CD8-positive, alpha-beta memory T cell (primary cell): Measurements from ENCODE around the gene SYT2. TPM values are rescaled to one million over a fixed set of nuclear protein-coding genes. Genes with fewer than 3 reads are reported as not detected.

ENCODE experiments used
- CTCF ChIA-PET: fragments of 350-600 bp; sonication (Branson Sonifier 250); formaldehyde crosslinking; loops from one replicate; lab custom pipeline; 2021; ENCODE audit warnings: antibody characterized with exemption; lab: Charles Lee
- POLR2A ChIA-PET: fragments of 350-600 bp; sonication (Branson Sonifier 250); formaldehyde crosslinking; loops from one replicate; lab custom pipeline; 2021; ENCODE audit warnings: antibody characterized with exemption; lab: Charles Lee
- DNase-seq, 5 donors: peaks; one replicate each; pipeline versions ENCODE4 v3.0.0 to v3.0.0-alpha.2; 2020 to 2022; ENCODE audit warnings: mixed read lengths in 1 of 5
- H3K27ac ChIP-seq: one replicate; pipeline ENCODE4 v1.7.0; 2013; ENCODE audit warnings: low read depth, mild to moderate bottlenecking, low read length, moderate library complexity
- H3K27me3 ChIP-seq: 2 replicates; pipeline ENCODE4 v1.7.0; 2013; ENCODE audit warnings: low read length, mild to moderate bottlenecking; ENCODE audit not compliant: insufficient read depth, poor library complexity, severe bottlenecking
- H3K36me3 ChIP-seq: 2 replicates; pipeline ENCODE4 v1.7.0; 2013; ENCODE audit warnings: mild to moderate bottlenecking, low read length, moderate library complexity; ENCODE audit not compliant: insufficient read depth
- H3K4me1 ChIP-seq: 2 replicates; pipeline ENCODE4 v1.7.0; 2013; ENCODE audit warnings: mild to moderate bottlenecking, low read length, moderate library complexity; ENCODE audit not compliant: insufficient read depth
- H3K4me3 ChIP-seq: 2 replicates; pipeline ENCODE4 v1.7.0; 2013; ENCODE audit warnings: mild to moderate bottlenecking, low read length
- H3K9me3 ChIP-seq: 2 replicates; pipeline ENCODE4 v1.7.0; 2013; ENCODE audit warnings: mild to moderate bottlenecking, low read length
- H3K27ac Mint-ChIP-seq, 8 donors: one replicate each; pipeline ENCODE4 v1.8.0; 2020 to 2021; ENCODE audit warnings: mixed read lengths in 8 of 8, mild to moderate bottlenecking in 6 of 8, inconsistent platforms in 3 of 8, moderate library complexity in 3 of 8
- H3K27me3 Mint-ChIP-seq, 2 donors: one replicate each; pipeline ENCODE4 v1.8.0; 2020 to 2021; ENCODE audit warnings: mixed read lengths in 2 of 2, mild to moderate bottlenecking in 1 of 2, moderate library complexity in 1 of 2
- H3K36me3 Mint-ChIP-seq, 3 donors: one replicate each; pipeline ENCODE4 v1.8.0; 2020 to 2021; ENCODE audit warnings: mixed read lengths in 3 of 3, inconsistent platforms in 1 of 3, mild to moderate bottlenecking in 1 of 3
- H3K4me1 Mint-ChIP-seq, 3 donors: one replicate each; pipeline ENCODE4 v1.8.0; 2020 to 2021; ENCODE audit warnings: mixed read lengths in 3 of 3, inconsistent platforms in 1 of 3, mild to moderate bottlenecking in 1 of 3
- H3K4me3 Mint-ChIP-seq, 7 donors: one replicate each; pipeline ENCODE4 v1.8.0; 2020 to 2021; ENCODE audit warnings: mixed read lengths in 7 of 7, mild to moderate bottlenecking in 6 of 7, moderate library complexity in 4 of 7, inconsistent platforms in 2 of 7
- H3K9me3 Mint-ChIP-seq, 5 donors: one replicate each; pipeline ENCODE4 v1.8.0; 2020 to 2022; ENCODE audit warnings: mixed read lengths in 5 of 5, mild to moderate bottlenecking in 3 of 5, moderate library complexity in 2 of 5, inconsistent platforms in 1 of 5
- polyA plus RNA-seq: library from polyadenylated mRNA; unstranded; fragments of 300-500 nt; fragmentation: Illumina TruSeq; gene quantifications from one replicate; pipeline ENCODE4 v1.2.3, GENCODE V29; 2021
- total RNA-seq, 2 experiments: library from RNA; stranded (reverse); gene quantifications; one replicate each; pipeline ENCODE4 v1.2.3, GENCODE V29; 2021

SYT2 gene
- total and polyA plus RNA-seq, 3 experiments from 2014 or later, result not detected

DNA sequence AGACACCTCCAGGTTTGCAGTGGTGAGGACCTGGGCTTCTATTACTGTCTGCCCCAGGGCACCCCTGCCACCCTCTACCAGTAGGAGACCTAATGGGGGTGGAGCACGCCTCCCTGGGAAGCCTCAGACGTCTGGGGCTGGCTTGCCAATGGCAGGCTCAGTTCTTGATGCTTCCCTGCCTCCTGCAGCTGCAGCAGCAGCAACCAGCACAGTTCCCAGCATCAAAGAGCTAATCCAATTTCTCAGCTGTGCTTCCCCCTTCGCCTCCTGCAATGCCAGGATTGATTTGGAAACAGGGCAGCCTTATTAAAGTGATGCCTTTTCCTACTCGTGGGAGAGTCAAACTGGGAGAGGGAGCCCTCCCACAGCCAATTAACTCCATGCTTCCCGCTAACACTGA, 8.2 kb downstream of the SYT2 start:
- H3K27me3 Mint-ChIP-seq, result peaks cover 23 to 58% of the 10 kb centered on the region in 2 donors
- no peaks in the 10 kb centered on the region for H3K4me1 Mint-ChIP-seq
- POLR2A ChIA-PET, result no interaction called here
- Histone ChIP-seq H3K36me3 (no peaks in the 10 kb centered on the region), H3K27ac (no peak overlapping the region), H3K9me3 (no peaks in the 10 kb centered on the region), H3K27me3 (peaks cover 11% of the 10 kb centered on the region), H3K4me3 (no peak overlapping the region), H3K4me1 (no peaks in the 10 kb centered on the region)
- no peak for DNase-seq
- H3K36me3 Mint-ChIP-seq, result no peaks in the 10 kb centered on the region
- no peaks in the 10 kb centered on the region for H3K9me3 Mint-ChIP-seq
- H3K27ac Mint-ChIP-seq, result no peak overlapping the region
- no peak overlapping the region for H3K4me3 Mint-ChIP-seq
- CTCF ChIA-PET, result no interaction called here

DNA sequence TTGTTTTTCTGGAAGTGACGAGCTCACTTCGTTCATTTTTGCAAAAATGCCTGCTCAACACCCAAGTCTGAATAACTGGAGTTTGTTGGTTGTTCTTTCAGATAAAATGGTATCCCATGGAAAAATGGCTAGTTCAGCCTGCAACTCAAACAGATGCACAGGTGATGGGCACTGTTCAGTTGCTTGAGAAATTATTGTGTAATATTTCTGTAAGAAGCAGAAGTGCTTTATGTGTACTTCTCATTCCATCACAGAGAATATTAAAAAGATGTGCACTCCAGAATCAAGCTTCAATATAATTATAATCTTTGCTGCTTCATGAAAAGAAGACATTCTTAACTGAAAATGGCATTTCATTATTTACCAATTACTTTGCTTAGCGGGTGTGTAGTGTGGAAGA, 9.1 kb downstream of the SYT2 start:
- no peaks in the 10 kb centered on the region for H3K4me1 ChIP-seq
- peaks cover 11% of the 10 kb centered on the region for H3K27me3 ChIP-seq
- no peak for DNase-seq
- H3K4me3 Mint-ChIP-seq, result no peak overlapping the region
- H3K27ac Mint-ChIP-seq, result no peak overlapping the region
- ChIA-PET CTCF (interaction anchor here (1.8 kb wide), 1 partner anchor 19 kb away, joined by 6 read pairs; no protein-coding TSS in a partner anchor), POLR2A (no interaction called here)
- no peaks in the 10 kb centered on the region for H3K36me3 Mint-ChIP-seq
- no peaks in the 10 kb centered on the region for H3K4me1 Mint-ChIP-seq
- H3K27ac ChIP-seq, result no peak overlapping the region
- no peaks in the 10 kb centered on the region for H3K9me3 Mint-ChIP-seq
- no peak overlapping the region for H3K4me3 ChIP-seq
- no peaks in the 10 kb centered on the region for H3K36me3 ChIP-seq
- H3K27me3 Mint-ChIP-seq, result peaks cover 25 to 58% of the 10 kb centered on the region in 2 donors
- H3K9me3 ChIP-seq, result no peaks in the 10 kb centered on the region

DNA sequence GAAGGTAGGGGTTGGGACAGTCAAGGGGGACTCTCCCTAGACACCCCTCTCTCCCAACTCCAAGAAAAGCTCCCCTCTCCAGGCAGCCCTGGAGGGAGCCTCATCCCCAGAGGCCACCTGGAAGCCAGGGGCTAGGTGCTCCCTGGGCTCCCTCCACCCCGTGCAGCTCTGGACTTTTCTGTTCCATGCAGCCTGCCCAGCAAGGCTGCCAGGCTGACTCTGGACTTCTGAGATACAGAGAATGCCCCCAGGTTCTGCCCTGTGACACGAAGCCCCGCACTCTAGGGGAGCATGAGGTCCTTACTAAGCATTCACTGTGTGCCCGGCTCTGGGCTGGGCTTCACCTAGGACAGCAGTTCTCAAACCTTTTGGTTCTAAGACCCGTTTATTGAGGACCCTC, 10.2 kb downstream of the SYT2 start:
- CTCF ChIA-PET, result interaction anchor here (1.5 to 1.8 kb wide), 2 partner anchors 12 to 20 kb away, joined by 3 to 6 read pairs; no protein-coding TSS in a partner anchor
- Histone ChIP-seq H3K36me3 (no peaks in the 10 kb centered on the region), H3K4me1 (no peaks in the 10 kb centered on the region), H3K27me3 (peaks cover 16% of the 10 kb centered on the region), H3K9me3 (no peaks in the 10 kb centered on the region), H3K27ac (no peak overlapping the region), H3K4me3 (no peak overlapping the region)
- H3K27ac Mint-ChIP-seq, result no peak overlapping the region
- H3K4me1 Mint-ChIP-seq, result no peaks in the 10 kb centered on the region
- H3K4me3 Mint-ChIP-seq, result no peak overlapping the region
- POLR2A ChIA-PET, result no interaction called here
- H3K9me3 Mint-ChIP-seq, result no peaks in the 10 kb centered on the region
- H3K27me3 Mint-ChIP-seq, result peaks cover 22 to 64% of the 10 kb centered on the region in 2 donors
- DNase-seq, result no peak
- H3K36me3 Mint-ChIP-seq, result no peaks in the 10 kb centered on the region

DNA sequence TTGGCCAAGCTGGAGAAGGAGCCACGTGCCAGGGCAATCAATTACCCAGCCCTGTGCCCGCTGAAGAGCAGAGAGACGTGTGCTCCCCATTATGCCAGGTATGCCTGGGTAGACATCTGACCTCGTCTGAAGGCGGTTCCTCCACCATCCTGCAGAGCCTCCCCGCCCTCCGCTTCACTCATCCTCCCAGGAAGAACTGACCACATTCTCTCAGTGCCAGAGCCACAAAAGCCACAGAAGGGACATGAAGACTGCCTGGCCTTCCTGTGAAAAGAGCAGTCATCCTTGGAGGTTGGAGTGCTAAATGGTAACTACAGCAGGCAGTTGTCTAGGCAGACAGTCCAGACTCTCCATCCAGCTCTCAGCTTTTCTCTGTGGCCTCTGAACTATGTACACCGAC, 12.0 kb downstream of the SYT2 start:
- Mint-ChIP-seq H3K27ac (no peak overlapping the region), H3K36me3 (no peaks in the 10 kb centered on the region), H3K27me3 (peaks cover 15 to 59% of the 10 kb centered on the region in 2 donors), H3K4me3 (no peak overlapping the region), H3K9me3 (peaks cover 0 to 2% (median 0%) of the 10 kb centered on the region in 5 donors), H3K4me1 (no peaks in the 10 kb centered on the region)
- Histone ChIP-seq H3K9me3 (no peaks in the 10 kb centered on the region), H3K4me3 (no peak overlapping the region), H3K27ac (no peak overlapping the region), H3K27me3 (peaks cover 17% of the 10 kb centered on the region), H3K4me1 (no peaks in the 10 kb centered on the region), H3K36me3 (no peaks in the 10 kb centered on the region)
- POLR2A ChIA-PET, result no interaction called here
- no peak for DNase-seq
- CTCF ChIA-PET, result no interaction called here

DNA sequence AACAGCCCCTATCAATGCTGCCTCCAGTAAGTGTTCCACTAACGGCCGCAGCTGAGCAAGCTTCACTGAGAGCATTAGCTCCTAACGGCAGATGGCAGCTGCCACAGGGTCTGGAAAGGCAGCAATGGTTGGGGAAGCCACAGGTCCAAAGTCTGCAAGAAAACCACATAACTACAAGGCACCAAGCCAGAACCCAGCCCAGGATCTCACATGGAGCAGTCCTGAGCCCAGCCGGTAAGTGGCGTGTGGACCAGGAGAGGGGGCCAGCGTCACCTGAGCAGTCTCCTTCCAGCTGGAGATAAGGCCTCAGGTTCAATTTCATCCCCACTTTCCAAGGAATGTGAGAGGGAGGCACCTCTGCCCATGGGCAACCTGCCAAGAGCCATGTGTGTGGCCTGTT, 13.2 kb downstream of the SYT2 start:
- Mint-ChIP-seq H3K27ac (no peak overlapping the region), H3K36me3 (no peaks in the 10 kb centered on the region), H3K4me1 (no peaks in the 10 kb centered on the region), H3K9me3 (peaks cover 0 to 4% (median 0%) of the 10 kb centered on the region in 5 donors), H3K4me3 (no peak overlapping the region), H3K27me3 (peaks cover 18 to 52% of the 10 kb centered on the region in 2 donors)
- Histone ChIP-seq H3K9me3 (no peaks in the 10 kb centered on the region), H3K4me1 (no peaks in the 10 kb centered on the region), H3K27ac (no peak overlapping the region), H3K36me3 (no peaks in the 10 kb centered on the region), H3K4me3 (no peak overlapping the region), H3K27me3 (peaks cover 17% of the 10 kb centered on the region)
- DNase-seq, result no peak
- ChIA-PET CTCF (interaction anchor here (1.2 kb wide), 1 partner anchor 10 kb away, joined by 3 read pairs; no protein-coding TSS in a partner anchor), POLR2A (no interaction called here)

DNA sequence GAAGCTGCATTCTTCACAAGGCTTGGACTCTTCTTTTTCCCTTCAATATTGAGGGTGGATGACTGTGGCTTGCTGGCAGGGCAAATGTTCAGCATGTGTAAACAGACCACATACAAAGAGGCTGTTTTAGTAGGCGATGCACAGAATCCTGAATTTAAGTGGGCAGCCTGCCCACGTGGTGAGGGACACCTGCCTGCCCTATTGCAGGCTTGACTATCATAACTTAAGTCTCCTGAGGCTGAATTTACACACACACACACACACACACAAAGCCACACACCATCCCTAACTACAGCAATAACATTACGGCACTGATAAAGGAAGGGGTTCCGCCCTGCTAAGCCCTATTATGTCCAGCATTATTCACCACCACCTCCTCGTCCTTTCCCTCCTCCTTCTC, 15.9 kb downstream of the SYT2 start:
- Mint-ChIP-seq H3K9me3 (peaks cover 0 to 4% (median 0%) of the 10 kb centered on the region in 5 donors), H3K36me3 (no peaks in the 10 kb centered on the region), H3K27me3 (peaks cover 21 to 64% of the 10 kb centered on the region in 2 donors), H3K4me3 (no peak overlapping the region), H3K4me1 (no peaks in the 10 kb centered on the region), H3K27ac (no peak overlapping the region)
- ChIA-PET CTCF (no interaction called here), POLR2A (no interaction called here)
- H3K27ac ChIP-seq, result no peak overlapping the region
- no peaks in the 10 kb centered on the region for H3K9me3 ChIP-seq
- no peak overlapping the region for H3K4me3 ChIP-seq
- no peaks in the 10 kb centered on the region for H3K4me1 ChIP-seq
- H3K27me3 ChIP-seq, result peaks cover 17% of the 10 kb centered on the region
- H3K36me3 ChIP-seq, result no peaks in the 10 kb centered on the region
- no peak for DNase-seq

DNA sequence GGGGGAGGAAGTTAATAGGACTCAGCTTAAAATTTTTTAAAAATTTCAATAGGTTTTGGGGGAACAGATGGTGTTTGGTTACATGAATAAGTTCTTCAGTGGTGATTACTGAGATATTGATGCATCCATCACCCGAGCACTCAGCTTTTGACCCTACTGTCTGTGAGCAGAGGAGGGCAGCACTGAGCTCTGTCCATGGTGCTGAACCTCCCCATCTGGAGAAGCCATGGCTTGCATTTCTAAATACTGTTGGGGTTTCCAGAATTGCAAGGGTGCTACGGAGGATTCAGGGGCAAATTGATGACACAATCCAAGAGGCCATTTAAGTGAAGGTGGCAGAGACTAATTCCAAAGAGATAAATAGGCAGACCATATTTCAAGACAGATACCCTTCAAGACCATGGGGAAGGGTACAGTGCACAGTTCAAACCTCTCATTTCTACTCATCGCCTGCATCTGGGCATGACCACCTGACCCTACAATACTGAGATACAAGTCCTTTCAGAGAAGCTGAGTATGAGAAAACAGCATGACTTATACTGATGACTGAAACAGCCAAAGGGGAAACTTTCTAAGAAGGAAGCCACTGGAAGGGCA, 17.2 kb downstream of the SYT2 start:
- Mint-ChIP-seq H3K27ac (no peak overlapping the region), H3K27me3 (peaks cover 17 to 69% of the 10 kb centered on the region in 2 donors), H3K4me3 (no peak overlapping the region), H3K4me1 (no peaks in the 10 kb centered on the region), H3K9me3 (peaks cover 0 to 4% (median 0%) of the 10 kb centered on the region in 5 donors), H3K36me3 (no peaks in the 10 kb centered on the region)
- ChIA-PET CTCF (no interaction called here), POLR2A (no interaction called here)
- no peaks in the 10 kb centered on the region for H3K4me1 ChIP-seq
- H3K27ac ChIP-seq, result no peak overlapping the region
- no peaks in the 10 kb centered on the region for H3K9me3 ChIP-seq
- peak; percentile 37 to 73 (median 41) for DNase-seq
- H3K36me3 ChIP-seq, result no peaks in the 10 kb centered on the region
- no peak overlapping the region for H3K4me3 ChIP-seq
- peaks cover 17% of the 10 kb centered on the region for H3K27me3 ChIP-seq

DNA sequence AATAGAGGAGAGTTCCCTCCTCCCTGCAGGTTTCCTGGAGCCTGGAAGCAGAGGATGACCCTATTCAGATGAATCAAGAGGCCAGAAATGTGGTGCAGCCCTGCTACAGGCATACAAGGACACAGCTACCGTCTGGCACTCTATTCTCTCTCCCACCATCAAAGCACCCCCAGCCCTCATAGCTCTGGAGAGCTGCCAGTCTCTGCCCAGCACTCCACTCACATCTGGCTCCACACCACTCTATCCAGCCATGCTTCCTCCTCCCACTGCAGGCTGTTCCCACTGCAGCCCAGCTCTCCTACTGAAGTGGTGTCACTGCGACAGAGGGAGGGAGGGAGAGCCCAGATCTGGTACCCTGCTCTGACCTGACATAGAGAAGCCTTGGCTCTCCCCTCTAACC, 18.4 kb downstream of the SYT2 start:
- H3K27ac Mint-ChIP-seq, result no peak overlapping the region
- ChIA-PET CTCF (no interaction called here), POLR2A (no interaction called here)
- H3K9me3 ChIP-seq, result no peaks in the 10 kb centered on the region
- H3K36me3 Mint-ChIP-seq, result no peaks in the 10 kb centered on the region
- H3K9me3 Mint-ChIP-seq, result peaks cover 0 to 4% (median 0%) of the 10 kb centered on the region in 5 donors
- DNase-seq, result no peak
- H3K4me1 ChIP-seq, result no peaks in the 10 kb centered on the region
- no peak overlapping the region for H3K4me3 Mint-ChIP-seq
- H3K27me3 Mint-ChIP-seq, result peaks cover 15 to 69% of the 10 kb centered on the region in 2 donors
- no peaks in the 10 kb centered on the region for H3K36me3 ChIP-seq
- no peak overlapping the region for H3K27ac ChIP-seq
- H3K4me1 Mint-ChIP-seq, result no peaks in the 10 kb centered on the region
- H3K4me3 ChIP-seq, result no peak overlapping the region
- H3K27me3 ChIP-seq, result peaks cover 12% of the 10 kb centered on the region
